Measurements from ENCODE around the gene LTBP2.

Gene LTBP2

DNA sequence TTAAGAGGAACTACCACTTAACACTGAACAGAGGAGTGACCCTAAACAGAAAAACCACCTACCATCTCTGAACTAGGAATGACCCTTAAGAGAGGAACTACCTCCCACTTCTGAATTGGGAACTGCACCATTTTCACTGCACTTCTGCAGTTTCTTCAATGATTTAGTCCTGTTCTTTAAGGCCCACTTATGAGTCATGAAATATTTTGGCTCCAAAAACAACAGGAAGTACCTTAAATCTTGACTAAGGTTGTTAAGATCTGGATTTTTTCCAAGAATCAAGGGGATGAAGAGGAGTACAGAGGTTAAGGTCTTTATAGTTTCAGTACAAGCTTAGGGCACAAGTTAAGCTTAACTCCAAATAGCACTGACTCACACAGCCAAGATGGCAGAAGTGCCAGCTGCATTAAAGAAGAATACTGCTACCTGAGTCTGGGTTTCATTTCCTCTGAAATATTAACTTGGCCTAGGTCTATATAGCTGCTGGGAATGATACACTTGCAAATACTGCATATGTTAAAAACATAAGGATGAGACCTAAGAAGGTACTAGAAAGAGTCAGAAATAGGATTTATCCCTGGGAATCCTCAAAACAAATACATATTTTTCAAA, 123.1 kb downstream of the LTBP2 start:
- Histone ChIP-seq H3K4ac (ENCODE audit: low read depth, low read length) (no peak overlapping the region), H3K79me2 (ENCODE audit: control insufficient read depth, insufficient read depth, low read length, poor library complexity) (peaks cover 7% of the 10 kb centered on the region), H2AK5ac (ENCODE audit: low read length) (no peak overlapping the region), H3K4me2 (ENCODE audit: low read length) (no peak overlapping the region), H3K27ac (ENCODE audit: low read depth, low read length) (no peak overlapping the region), H3K4me3 (ENCODE audit: low read depth, low read length) (no peak overlapping the region), H4K8ac (ENCODE audit: low read depth, low read length) (no peak overlapping the region), H3K18ac (ENCODE audit: low read length) (no peak overlapping the region), H4K91ac (ENCODE audit: low read depth, low read length) (no peak overlapping the region), H4K12ac (ENCODE audit: low read depth, low read length) (no peak overlapping the region), H3K23ac (ENCODE audit: low read length) (no peak overlapping the region), H3K36me3 (ENCODE audit: control insufficient read depth in 1 of 2, insufficient read depth in 2 of 2, low read length in 2 of 2) (peaks cover 8 to 9% of the 10 kb centered on the region in 2 experiments), H3K9ac (ENCODE audit: low read length) (no peak overlapping the region), H2BK12ac (ENCODE audit: low read length) (no peak overlapping the region), H3K27me3 (ENCODE audit: insufficient read depth, low read length) (no peaks in the 10 kb centered on the region), H2BK5ac (ENCODE audit: low read depth, low read length, poor library complexity) (no peak overlapping the region), H3K4me1 (ENCODE audit: control insufficient read depth in 1 of 2, insufficient read depth in 2 of 2, low read length in 2 of 2) (peaks cover 11 to 19% of the 10 kb centered on the region in 2 experiments), H2BK120ac (ENCODE audit: insufficient read depth, low read length, poor library complexity) (no peak overlapping the region), H3K14ac (ENCODE audit: low read length) (no peak overlapping the region), H3K9me3 (ENCODE audit: insufficient read depth, low read depth, low read length) (no peaks in the 10 kb centered on the region), H2AFZ (ENCODE audit: insufficient read depth, low read length, poor library complexity) (no peak overlapping the region), H3K79me1 (ENCODE audit: low read length) (peaks cover 8% of the 10 kb centered on the region)
- DNase-seq = peak in 1 of 2 donors; percentile 27

DNA sequence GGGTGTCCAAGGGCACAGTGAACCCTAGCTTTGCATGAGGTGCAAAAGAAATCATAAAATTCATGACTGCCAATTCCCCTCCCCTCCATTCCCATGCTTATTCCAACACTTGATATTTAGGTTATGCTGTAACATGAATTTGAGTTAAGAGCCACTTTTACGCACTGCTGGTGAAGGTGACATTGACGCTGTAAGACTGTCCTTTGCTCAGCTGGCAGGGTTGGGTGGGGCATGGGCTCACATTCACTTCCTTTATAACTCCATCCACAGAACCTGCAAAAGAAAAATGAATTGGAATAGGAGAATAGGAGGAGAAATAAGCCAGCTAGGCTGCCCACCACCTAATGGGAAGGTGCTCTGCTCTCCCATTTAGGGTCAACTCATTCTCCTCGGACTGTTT, 125.9 kb downstream of the LTBP2 start:
- H3K9ac ChIP-seq (ENCODE audit: low read length) = no peak overlapping the region
- WGBS (ENCODE audit: extremely low coverage, insufficient coverage, insufficient read length) = no CpG with 5 or more reads among the region's 3 CpGs

GRCh38 chr14:74483321-74483720, 128.7 kb downstream of the LTBP2 start:
- Histone ChIP-seq H2BK120ac (ENCODE audit: insufficient read depth, low read length, poor library complexity) (no peak overlapping the region), H3K27me3 (ENCODE audit: insufficient read depth, low read length) (no peaks in the 10 kb centered on the region), H3K18ac (ENCODE audit: low read length) (no peak overlapping the region), H3K4me3 (ENCODE audit: low read depth, low read length) (no peak overlapping the region), H3K36me3 (ENCODE audit: control insufficient read depth in 1 of 2, insufficient read depth in 2 of 2, low read length in 2 of 2) (peaks cover 13 to 18% of the 10 kb centered on the region in 2 experiments), H3K9ac (ENCODE audit: low read length) (no peak overlapping the region), H3K23ac (ENCODE audit: low read length) (no peak overlapping the region), H4K8ac (ENCODE audit: low read depth, low read length) (no peak overlapping the region), H3K79me2 (ENCODE audit: control insufficient read depth, insufficient read depth, low read length, poor library complexity) (no peaks in the 10 kb centered on the region), H3K14ac (ENCODE audit: low read length) (no peak overlapping the region), H2AFZ (ENCODE audit: insufficient read depth, low read length, poor library complexity) (no peak overlapping the region), H3K79me1 (ENCODE audit: low read length) (no peaks in the 10 kb centered on the region), H2BK5ac (ENCODE audit: low read depth, low read length, poor library complexity) (no peak overlapping the region), H3K9me3 (ENCODE audit: insufficient read depth, low read depth, low read length) (no peaks in the 10 kb centered on the region), H3K27ac (ENCODE audit: low read depth, low read length) (no peak overlapping the region), H3K4ac (ENCODE audit: low read depth, low read length) (no peak overlapping the region), H4K12ac (ENCODE audit: low read depth, low read length) (no peak overlapping the region), H3K4me2 (ENCODE audit: low read length) (no peak overlapping the region), H2AK5ac (ENCODE audit: low read length) (no peak overlapping the region), H4K91ac (ENCODE audit: low read depth, low read length) (no peak overlapping the region), H2BK12ac (ENCODE audit: low read length) (no peak overlapping the region), H3K4me1 (ENCODE audit: control insufficient read depth in 1 of 2, insufficient read depth in 2 of 2, low read length in 2 of 2) (peaks cover 11 to 18% of the 10 kb centered on the region in 2 experiments)
- peak in 1 of 2 donors; percentile 70 for DNase-seq

More for the DNA sequence above, 125.9 kb downstream of the LTBP2 start:
- no peak overlapping the region for H3K4me3 ChIP-seq (ENCODE audit: low read depth, low read length)
- no peak overlapping the region for H3K4ac ChIP-seq (ENCODE audit: low read depth, low read length)
- H3K79me1 ChIP-seq (ENCODE audit: low read length) = no peaks in the 10 kb centered on the region
- H2BK120ac ChIP-seq (ENCODE audit: insufficient read depth, low read length, poor library complexity) = no peak overlapping the region
- H3K36me3 ChIP-seq (ENCODE audit: control insufficient read depth in 1 of 2, insufficient read depth in 2 of 2, low read length in 2 of 2) = peaks cover 10 to 16% of the 10 kb centered on the region in 2 experiments
- no peak overlapping the region for H3K4me2 ChIP-seq (ENCODE audit: low read length)
- no peak overlapping the region for H4K12ac ChIP-seq (ENCODE audit: low read depth, low read length)
- H3K27me3 ChIP-seq (ENCODE audit: insufficient read depth, low read length) = no peaks in the 10 kb centered on the region
- no peak overlapping the region for H2BK12ac ChIP-seq (ENCODE audit: low read length)
- no peak overlapping the region for H4K8ac ChIP-seq (ENCODE audit: low read depth, low read length)
- H3K27ac ChIP-seq (ENCODE audit: low read depth, low read length) = no peak overlapping the region
- no peak overlapping the region for H2BK5ac ChIP-seq (ENCODE audit: low read depth, low read length, poor library complexity)
- no peak overlapping the region for H3K23ac ChIP-seq (ENCODE audit: low read length)
- H3K4me1 ChIP-seq (ENCODE audit: control insufficient read depth in 1 of 2, insufficient read depth in 2 of 2, low read length in 2 of 2) = peaks cover 9 to 19% of the 10 kb centered on the region in 2 experiments
- peak overlapping the region; percentile 70 for H3K18ac ChIP-seq (ENCODE audit: low read length)
- H4K91ac ChIP-seq (ENCODE audit: low read depth, low read length) = no peak overlapping the region
- no peak for DNase-seq
- no peak overlapping the region for H2AK5ac ChIP-seq (ENCODE audit: low read length)
- H3K79me2 ChIP-seq (ENCODE audit: control insufficient read depth, insufficient read depth, low read length, poor library complexity) = no peaks in the 10 kb centered on the region
- H2AFZ ChIP-seq (ENCODE audit: insufficient read depth, low read length, poor library complexity) = no peak overlapping the region
- no peaks in the 10 kb centered on the region for H3K9me3 ChIP-seq (ENCODE audit: insufficient read depth, low read depth, low read length)
- no peak overlapping the region for H3K14ac ChIP-seq (ENCODE audit: low read length)

DNA sequence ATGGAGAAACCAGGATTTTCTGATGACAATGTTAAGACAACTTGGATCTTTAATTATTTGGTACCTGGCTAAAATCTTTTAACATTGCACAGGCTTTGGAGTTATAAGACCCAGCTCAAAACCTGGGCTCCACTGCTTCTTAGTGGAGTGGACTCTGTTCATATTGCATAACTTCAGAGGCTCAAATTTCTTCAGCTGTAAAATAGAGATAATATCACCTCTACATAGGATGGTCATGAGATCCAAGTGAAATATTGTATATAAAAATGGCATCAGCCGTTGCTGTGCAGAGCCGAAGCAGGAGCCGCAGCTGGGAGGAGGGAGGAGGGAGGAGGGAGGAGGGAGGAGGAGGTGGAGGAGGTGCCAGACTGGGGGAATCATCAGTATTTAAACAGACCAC, 129.5 kb downstream of the LTBP2 start:
- Histone ChIP-seq H3K4ac (ENCODE audit: low read depth, low read length) (no peak overlapping the region), H3K4me3 (ENCODE audit: low read depth, low read length) (no peak overlapping the region), H3K9me3 (ENCODE audit: insufficient read depth, low read depth, low read length) (no peaks in the 10 kb centered on the region), H4K8ac (ENCODE audit: low read depth, low read length) (no peak overlapping the region), H3K4me2 (ENCODE audit: low read length) (no peak overlapping the region), H3K27me3 (ENCODE audit: insufficient read depth, low read length) (no peaks in the 10 kb centered on the region), H2BK12ac (ENCODE audit: low read length) (no peak overlapping the region), H3K79me1 (ENCODE audit: low read length) (no peaks in the 10 kb centered on the region), H3K27ac (ENCODE audit: low read depth, low read length) (no peak overlapping the region), H3K18ac (ENCODE audit: low read length) (no peak overlapping the region), H2AK5ac (ENCODE audit: low read length) (no peak overlapping the region), H3K9ac (ENCODE audit: low read length) (no peak overlapping the region), H2AFZ (ENCODE audit: insufficient read depth, low read length, poor library complexity) (no peak overlapping the region), H2BK120ac (ENCODE audit: insufficient read depth, low read length, poor library complexity) (no peak overlapping the region), H3K23ac (ENCODE audit: low read length) (no peak overlapping the region), H3K79me2 (ENCODE audit: control insufficient read depth, insufficient read depth, low read length, poor library complexity) (no peaks in the 10 kb centered on the region), H4K91ac (ENCODE audit: low read depth, low read length) (no peak overlapping the region), H3K36me3 (ENCODE audit: control insufficient read depth in 1 of 2, insufficient read depth in 2 of 2, low read length in 2 of 2) (peaks cover 15 to 18% of the 10 kb centered on the region in 2 experiments), H3K4me1 (ENCODE audit: control insufficient read depth in 1 of 2, insufficient read depth in 2 of 2, low read length in 2 of 2) (peaks cover 9 to 17% of the 10 kb centered on the region in 2 experiments), H3K14ac (ENCODE audit: low read length) (no peak overlapping the region), H4K12ac (ENCODE audit: low read depth, low read length) (no peak overlapping the region), H2BK5ac (ENCODE audit: low read depth, low read length, poor library complexity) (no peak overlapping the region)
- no CpG with 5 or more reads among the region's 3 CpGs for WGBS (ENCODE audit: extremely low coverage, insufficient coverage, insufficient read length)
- DNase-seq = no peak

Measured in trophoblast cell (in vitro differentiated cells and primary cell).